HCT116 (cell line): Measurements from ENCODE around the gene TRIB2. TPM values are rescaled to one million over a fixed set of nuclear protein-coding genes. Genes with fewer than 3 reads are reported as not detected.

Experiments
- ATAC-seq: fragments of 200-7000 bp; cut with Tn5 transposase; 2 replicates; pipeline ENCODE4 v1.9.1; 2020; ENCODE audit warnings: mild to moderate bottlenecking, moderate library complexity
- BruUV-seq: library from RNA; stranded (reverse); fragments of 400-500 nt; replicated peaks from 2 replicates; lab custom pipeline; 2021; lab: Mats Ljungman, UMichigan
- CTCF ChIA-PET: fragments of 300-600 bp; sonication (Branson Sonifier 250); formaldehyde crosslinking; loops from one replicate; lab custom pipeline; 2021; ENCODE audit warnings: antibody characterized with exemption; lab: Charles Lee
- POLR2A ChIA-PET: fragments of 300-600, 350-600 bp; sonication (Branson Sonifier 250); formaldehyde crosslinking; loops from one replicate; lab custom pipeline; 2021; ENCODE audit warnings: antibody characterized with exemption; lab: Charles Lee
- RAD21 ChIA-PET, 2 experiments: fragments of 300-600 bp; sonication (Branson Sonifier 250); formaldehyde crosslinking; loops; one replicate each; lab custom pipeline; 2023; ENCODE audit warnings: low total read pairs in 2 of 2; ENCODE audit not compliant: uncharacterized antibody in 2 of 2, unreplicated experiment in 2 of 2, low non-redundant PET in 1 of 2; lab: Charles Lee
- DNase-seq: peaks from one replicate; pipeline ENCODE4 v3.0.0-alpha.2; 2010; ENCODE audit warnings: low read depth, low spot score
- H2AFZ ChIP-seq: fragments of 200-600 bp; shearing (Covaris generic), sonication (generic); 2 replicates; pipeline ENCODE4 v1.6.1; 2017; ENCODE audit warnings: low read depth, mixed run types, mixed read lengths, antibody characterized with exemption, low read length; ENCODE audit not compliant: poor library complexity, severe bottlenecking
- H3K27ac ChIP-seq: 2 replicates; pipeline ENCODE4 v1.5.1; 2012; ENCODE audit warnings: low read depth, low read length
- H3K27me3 ChIP-seq: fragments of 200-600 bp; sonication (generic); 2 replicates; pipeline ENCODE4 v1.6.1; 2016; ENCODE audit warnings: mixed run types, low read length, mixed read lengths; ENCODE audit not compliant: insufficient read depth
- H3K36me3 ChIP-seq, 2 experiments: fragments of 200-500 bp in 1 of 2; fragments of 200-600 bp in 1 of 2; sonication (Bioruptor generic) in 1 of 2; sonication (generic) in 1 of 2; 2 replicates each; pipeline versions ENCODE4 v1.5.1 to v1.6.1; 2014 to 2016; ENCODE audit warnings: low read length in 2 of 2, inconsistent platforms in 1 of 2, mixed read lengths in 1 of 2, mixed run types in 1 of 2; ENCODE audit not compliant: insufficient read depth in 2 of 2, control insufficient read depth in 1 of 2
- H3K4me1 ChIP-seq, 2 experiments: fragments of 200-600 bp in 1 of 2; sonication (generic) in 1 of 2; 2 replicates each; pipeline versions ENCODE4 v1.5.1 to v1.6.1; 2012 to 2017; ENCODE audit warnings: low read length in 2 of 2, inconsistent platforms in 1 of 2, mild to moderate bottlenecking in 1 of 2, mixed read lengths in 1 of 2, mixed run types in 1 of 2, moderate library complexity in 1 of 2; ENCODE audit not compliant: insufficient read depth in 2 of 2, control insufficient read depth in 1 of 2
- H3K4me2 ChIP-seq: fragments of 200-600 bp; sonication (generic); 2 replicates; pipeline ENCODE4 v1.6.1; 2017; ENCODE audit warnings: mixed run types, low read length, mixed read lengths
- H3K4me3 ChIP-seq, 2 experiments: fragments of 200-600 bp in 1 of 2; sonication (generic) in 1 of 2; replicated peaks in 1 of 2; 2 replicates each; pipeline ENCODE4 v1.5.1; 2011 to 2016; ENCODE audit warnings: low read length in 2 of 2, control low read depth in 1 of 2, low read depth in 1 of 2, mild to moderate bottlenecking in 1 of 2, mixed read lengths in 1 of 2, mixed run types in 1 of 2
- H3K79me2 ChIP-seq: fragments of 200-600 bp; sonication (generic); 2 replicates; pipeline ENCODE4 v1.6.1; 2017; ENCODE audit warnings: mild to moderate bottlenecking, mixed run types, low read length, moderate library complexity, mixed read lengths; ENCODE audit not compliant: insufficient read depth
- H3K9ac ChIP-seq: fragments of 200-600 bp; sonication (generic); 2 replicates; pipeline ENCODE4 v1.6.1; 2016; ENCODE audit warnings: low read length, mixed read lengths
- H3K9me2 ChIP-seq: fragments of 200-600 bp; sonication (generic), shearing (Covaris generic); 2 replicates; pipeline ENCODE4 v1.6.1; 2017; ENCODE audit warnings: mixed run types, mild to moderate bottlenecking, moderate library complexity; ENCODE audit not compliant: insufficient read depth
- H3K9me3 ChIP-seq, 2 experiments: fragments of 200-500 bp in 1 of 2; fragments of 200-600 bp in 1 of 2; sonication (Bioruptor generic) in 1 of 2; sonication (generic) in 1 of 2; 2 replicates each; pipeline ENCODE4 v1.6.1; 2014 to 2017; ENCODE audit warnings: low read length in 2 of 2, mixed read lengths in 2 of 2, inconsistent platforms in 1 of 2, low read depth in 1 of 2, mild to moderate bottlenecking in 1 of 2, mixed run types in 1 of 2, moderate library complexity in 1 of 2; ENCODE audit not compliant: control insufficient read depth in 1 of 2, insufficient read depth in 1 of 2
- H4K20me1 ChIP-seq: fragments of 200-600 bp; sonication (generic), shearing (Covaris generic); 2 replicates; pipeline ENCODE4 v1.6.1; 2017; ENCODE audit warnings: mixed run types, mild to moderate bottlenecking, moderate library complexity; ENCODE audit not compliant: insufficient read depth
- CEBPB ChIP-seq: IDR thresholded peaks from 2 replicates; pipeline ENCODE4 v1.6.1; 2012; ENCODE audit warnings: low read depth
- CTCF ChIP-seq, 3 experiments: fragments of 200-600 bp in 1 of 3; sonication (generic) in 1 of 3; IDR thresholded peaks in 2 of 3; conservative IDR thresholded peaks in 1 of 3; 2 replicates each; pipeline ENCODE4 v1.5.1; 2012 to 2017; ENCODE audit warnings: low read depth in 2 of 3, low read length in 2 of 3, antibody characterized with exemption in 1 of 3, borderline replicate concordance in 1 of 3, control low read depth in 1 of 3, mild to moderate bottlenecking in 1 of 3, mixed read lengths in 1 of 3, mixed run types in 1 of 3, moderate library complexity in 1 of 3; ENCODE audit not compliant: insufficient read depth in 1 of 3
- EGR1 ChIP-seq: IDR thresholded peaks from 2 replicates; pipeline ENCODE4 v1.6.1; 2012; ENCODE audit warnings: low read depth
- EZH2phosphoT487 ChIP-seq: fragments of 200-600 bp; IDR thresholded peaks from 2 replicates; pipeline ENCODE4 v1.6.1; 2018; ENCODE audit warnings: antibody characterized with exemption, borderline replicate concordance
- JUND ChIP-seq: IDR thresholded peaks from 2 replicates; pipeline ENCODE4 v1.6.1; 2012
- RAD21 ChIP-seq: IDR thresholded peaks from 2 replicates; pipeline ENCODE4 v1.6.1; 2012; ENCODE audit warnings: low read depth, mild to moderate bottlenecking
- REST ChIP-seq: IDR thresholded peaks from 2 replicates; pipeline ENCODE4 v1.6.1; 2012; ENCODE audit warnings: low read depth
- SP1 ChIP-seq: IDR thresholded peaks from 2 replicates; pipeline ENCODE4 v1.6.1; 2012; ENCODE audit warnings: low read depth
- SRF ChIP-seq: IDR thresholded peaks from 2 replicates; pipeline ENCODE4 v1.6.1; 2012; ENCODE audit warnings: low read depth
- TCF7L2 ChIP-seq: IDR thresholded peaks from 2 replicates; pipeline ENCODE4 v1.7.0; 2011; ENCODE audit warnings: borderline replicate concordance, inconsistent platforms; ENCODE audit not compliant: insufficient read depth, insufficient read length; ENCODE audit errors: extremely low read depth
- ZBTB33 ChIP-seq: IDR thresholded peaks from 2 replicates; pipeline ENCODE4 v1.6.1; 2011; ENCODE audit warnings: mild to moderate bottlenecking, low read length, moderate library complexity; ENCODE audit not compliant: insufficient replicate concordance; ENCODE audit errors: extremely low read depth
- intact Hi-C: fragments of 100-400 bp; cut with micrococcal nuclease; formaldehyde crosslinking; loops from 2 replicates; pipeline ENCODE4 v1.10.0; 2022
- total RNA-seq: library from RNA; stranded (reverse); gene quantifications from one replicate; pipeline ENCODE4 v1.2.1, GENCODE V29; 2021; ENCODE audit not compliant: unreplicated experiment
- TF ChIP-seq, protein P1 (sequence below): IDR thresholded peaks from 2 replicates; pipeline ENCODE4 v1.6.1; 2012

Gene TRIB2
- total RNA-seq, 1 experiment from 2014 or later = 12.4 TPM

DNA sequence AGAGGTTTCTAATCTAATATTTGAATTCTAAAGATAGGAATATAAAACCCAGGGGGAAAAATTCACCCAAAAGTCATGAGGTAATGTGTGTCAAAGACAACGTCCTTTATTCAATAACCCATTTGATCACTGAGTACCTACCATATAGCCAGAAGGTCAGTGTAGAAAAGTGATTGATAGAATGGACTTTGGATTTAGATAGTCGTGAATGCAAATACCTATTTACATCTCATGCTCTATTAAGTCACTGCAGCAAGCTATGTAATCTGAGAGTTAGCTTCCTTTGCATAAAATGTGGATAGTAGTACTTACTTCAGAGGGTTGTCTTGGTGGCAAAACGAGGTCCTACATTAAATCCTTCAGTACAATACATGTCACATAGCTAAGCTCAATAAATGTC, 27.8 kb upstream of the TRIB2 start:
- POLR2A ChIA-PET = interaction anchor here (0.9 kb wide), 1 partner anchor 9 kb away, joined by 3 read pairs; no protein-coding TSS in a partner anchor
- RAD21 ChIA-PET = no interaction called here
- TF ChIP-seq EZH2phosphoT487 (no peak), REST (no peak), JUND (no peak), EGR1 (no peak), TCF7L2 (no peak), SRF (no peak), CTCF (IDR thresholded peaks at IDR 0.05 in 2 of 3, conservative IDR thresholded peaks at IDR 0.05 in 1 of 3; ENCODE audit: borderline replicate concordance in 1 of 3, insufficient read depth in 1 of 3, low read depth in 2 of 3, low read length in 2 of 3) (no peak), CEBPB (no peak), SP1 (no peak), RAD21 (no peak), ZBTB33 (no peak)
- TF ChIP-seq, protein P1, sequence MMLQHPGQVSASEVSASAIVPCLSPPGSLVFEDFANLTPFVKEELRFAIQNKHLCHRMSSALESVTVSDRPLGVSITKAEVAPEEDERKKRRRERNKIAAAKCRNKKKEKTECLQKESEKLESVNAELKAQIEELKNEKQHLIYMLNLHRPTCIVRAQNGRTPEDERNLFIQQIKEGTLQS = no peak
- Histone ChIP-seq H3K9ac (no peak overlapping the region), H3K4me1 (no peaks in the 10 kb centered on the region), H3K4me3 (no peak overlapping the region), H3K27ac (no peak overlapping the region), H2AFZ (no peak overlapping the region), H4K20me1 (no peaks in the 10 kb centered on the region), H3K9me3 (no peaks in the 10 kb centered on the region; a peak in 1 of 4 replicates), H3K36me3 (no peaks in the 10 kb centered on the region), H3K4me2 (no peak overlapping the region), H3K79me2 (no peaks in the 10 kb centered on the region), H3K9me2 (no peaks in the 10 kb centered on the region), H3K27me3 (peaks cover 5% of the 10 kb centered on the region)
- ATAC-seq = no peak
- CTCF ChIA-PET = no interaction called here
- no peak for DNase-seq
- intact Hi-C loops = no loop called here
- BruUV-seq = no TSS peak
